Measurements from ENCODE around the gene DZIP1. TPM values are rescaled to one million over a fixed set of nuclear protein-coding genes. Genes with fewer than 3 reads are reported as not detected.

DZIP1 gene
- total and polyA plus RNA-seq, 12 donors = 2.0 to 7.0 (median 3.6) TPM

DNA sequence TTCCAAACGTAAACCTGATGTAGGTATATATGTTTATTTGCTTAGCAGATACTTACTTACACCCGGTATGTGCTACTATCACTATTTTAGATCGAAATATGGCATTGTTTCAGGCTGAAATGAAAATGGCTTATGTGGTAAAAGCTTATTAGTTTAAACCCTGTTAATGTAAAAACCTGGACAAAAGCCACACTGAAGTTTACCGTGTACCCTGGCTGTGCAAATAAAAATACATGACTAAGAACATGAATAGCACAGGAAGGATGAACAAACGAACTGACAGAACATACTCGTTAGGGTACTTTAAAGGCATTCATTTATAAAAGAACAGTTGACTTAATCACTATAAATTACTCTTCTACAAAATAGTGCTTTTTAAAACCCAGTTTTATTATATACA lies 85.4 kb downstream of the DZIP1 start:
- intact Hi-C loops (cut with DNase I) = no loop called here
- no peaks in the 10 kb centered on the region for H3K9me3 ChIP-seq
- DNase-seq (no peak), ATAC-seq (no peak)
- no peak overlapping the region for H3K27ac ChIP-seq
- no peaks in the 10 kb centered on the region for H3K36me3 ChIP-seq
- H3K4me3 ChIP-seq = no peak overlapping the region
- TF ChIP-seq CTCF (IDR thresholded peaks at IDR 0.05) = no peak
- 79 to 84% methylated on average over 6 of the region's 6 CpGs for WGBS, 2 donors
- H3K4me1 ChIP-seq = peaks cover 0 to 2% (median 0%) of the 10 kb centered on the region in 9 donors
- peaks cover 0 to 52% (median 21%) of the 10 kb centered on the region in 7 donors for H3K27me3 ChIP-seq

DNA sequence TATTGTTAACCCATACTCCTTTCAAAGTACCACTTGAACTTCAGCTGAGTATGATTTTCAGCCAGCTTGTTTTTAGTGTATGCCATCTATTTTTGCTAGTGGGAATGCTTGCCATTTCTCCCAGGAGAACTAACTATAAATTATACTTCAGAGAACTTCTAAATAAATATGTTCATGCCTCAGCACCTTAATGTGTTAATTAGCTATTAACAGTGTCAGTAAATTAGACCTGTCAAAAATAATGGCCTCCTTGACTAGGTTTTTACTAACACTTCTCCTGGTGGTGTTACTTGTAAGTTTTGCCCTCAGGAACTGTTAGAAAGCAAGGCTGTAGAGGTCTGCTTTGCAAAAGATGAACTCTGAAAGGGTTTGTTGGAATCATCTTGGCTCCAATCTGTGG lies 87.5 kb downstream of the DZIP1 start:
- peaks cover 0 to 20% (median 6%) of the 10 kb centered on the region in 9 donors for H3K4me1 ChIP-seq
- ATAC-seq = no peak
- no peak overlapping the region for H3K4me3 ChIP-seq
- DNase-seq = no peak
- no peak overlapping the region for H3K27ac ChIP-seq
- intact Hi-C loops (cut with DNase I) = no loop called here
- H3K9me3 ChIP-seq = no peaks in the 10 kb centered on the region
- TF ChIP-seq CTCF (IDR thresholded peaks at IDR 0.05) = no peak
- peaks cover 12 to 71% (median 42%) of the 10 kb centered on the region in 7 donors for H3K27me3 ChIP-seq
- no peaks in the 10 kb centered on the region for H3K36me3 ChIP-seq

DNA sequence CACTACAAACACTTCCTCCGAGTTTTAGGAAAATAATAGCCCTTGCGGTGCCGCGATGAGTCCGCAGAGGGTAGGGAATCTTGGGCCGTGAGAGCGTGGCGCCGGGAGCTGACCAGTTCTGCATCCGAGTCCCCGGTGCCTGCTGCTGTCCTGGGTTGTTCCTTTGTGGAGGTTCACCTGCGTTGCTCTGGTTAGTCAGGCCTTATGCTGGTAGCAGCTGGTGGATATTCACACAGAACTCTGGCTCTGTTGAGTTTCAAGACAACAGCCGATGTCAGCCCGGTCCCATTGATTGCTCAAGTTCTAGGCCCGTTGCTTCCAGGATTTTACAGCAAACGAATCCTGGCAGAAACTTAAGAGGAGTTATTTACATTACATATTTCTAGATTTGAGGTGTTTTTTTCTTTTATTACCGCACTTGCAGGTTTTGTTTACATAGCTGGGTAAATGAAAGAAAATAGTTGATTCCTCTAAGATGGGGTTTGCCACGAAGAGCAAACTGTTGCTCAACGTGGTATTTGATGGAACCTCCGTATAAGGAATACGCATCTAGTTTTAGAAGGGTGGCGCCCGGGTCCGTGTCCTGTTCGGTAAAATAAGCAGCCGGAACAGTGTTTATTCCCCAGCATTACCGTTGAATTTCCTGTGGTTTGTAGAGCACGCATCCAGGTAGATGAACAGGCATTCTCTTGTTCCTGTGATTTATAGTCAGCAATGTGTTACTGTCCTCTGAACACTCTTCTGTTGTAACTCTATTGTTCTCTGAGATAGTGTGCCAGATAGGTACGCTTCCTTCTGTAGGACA lies 90.7 kb downstream of the DZIP1 start:
- Histone ChIP-seq H3K9me3 (no peaks in the 10 kb centered on the region), H3K36me3 (no peaks in the 10 kb centered on the region), H3K4me1 (peaks cover 0 to 20% (median 6%) of the 10 kb centered on the region in 9 donors), H3K27me3 (peaks cover 12 to 83% (median 71%) of the 10 kb centered on the region in 7 donors), H3K27ac (no peak overlapping the region), H3K4me3 (peak overlapping the region in 5 of 10 donors; percentile 11 to 32 (median 24))
- intact Hi-C loops (cut with DNase I) = no loop called here
- TF ChIP-seq CTCF (IDR thresholded peaks at IDR 0.05) = no peak
- peak in 1 of 8 donors; percentile 57 for ATAC-seq
- DNase-seq = peak in 1 of 2 donors; percentile 13
- WGBS, 2 donors = 44 to 48% methylated on average over 29 of the region's 29 CpGs

DNA sequence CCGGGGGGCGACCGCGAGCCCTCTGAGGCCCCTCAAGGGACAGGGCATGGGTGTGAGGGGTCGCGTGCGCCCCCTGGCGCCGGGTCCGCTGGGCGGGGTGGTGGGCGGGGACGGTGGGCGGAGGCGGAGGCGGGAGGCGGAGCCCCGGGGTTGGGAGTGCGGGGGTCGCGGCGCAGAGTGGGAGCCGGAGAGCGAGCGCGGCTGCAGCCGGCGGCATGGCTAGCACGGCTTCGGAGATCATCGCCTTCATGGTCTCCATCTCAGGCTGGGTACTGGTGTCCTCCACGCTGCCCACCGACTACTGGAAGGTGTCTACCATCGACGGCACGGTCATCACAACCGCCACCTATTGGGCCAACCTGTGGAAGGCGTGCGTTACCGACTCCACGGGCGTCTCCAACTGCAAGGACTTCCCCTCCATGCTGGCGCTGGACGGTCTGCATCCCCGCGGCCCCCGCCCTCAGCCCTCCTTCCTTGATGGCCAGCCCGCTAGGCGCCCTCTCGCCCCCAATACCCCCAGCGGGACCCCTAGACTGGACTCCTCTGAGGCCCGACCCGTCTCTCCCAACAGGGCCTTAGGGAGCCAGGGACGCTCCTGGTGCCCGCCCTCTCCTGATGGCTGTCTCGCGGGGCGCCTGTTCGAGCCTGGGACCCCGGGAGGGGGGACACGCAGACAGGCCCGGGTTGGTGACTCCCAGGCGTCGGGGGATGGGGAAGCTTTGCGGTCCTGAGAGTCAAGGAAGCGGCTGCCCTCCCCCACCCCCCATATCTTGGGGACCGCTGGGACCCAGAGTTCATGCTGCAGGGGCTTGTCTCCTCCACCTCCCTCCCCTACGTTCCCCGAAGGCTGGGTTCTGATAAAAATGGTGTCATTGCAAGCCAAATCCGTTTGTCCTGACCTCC lies 91.7 kb downstream of the DZIP1 start, which contains the start of gene CLDN10:
Gene CLDN10, plus strand, starts transcription at position 182 of the 903 bp plus-strand sequence. Its CDS starts 34 bp downstream, at position 216.
- WGBS, 2 donors = 2% methylated on average over 68 to 70 of the region's 70 CpGs
- intact Hi-C loops (cut with DNase I) = no loop called here
- Histone ChIP-seq H3K4me3 (peak within 1 kb of the TSS in 7 of 10 donors; percentile 10 to 32 (median 24)), H3K36me3 (no peaks in the 10 kb centered on the region), H3K27me3 (peaks cover 12 to 82% (median 76%) of the 10 kb centered on the region in 7 donors), H3K9me3 (no peaks in the 10 kb centered on the region), H3K27ac (no peak within 1 kb of the TSS), H3K4me1 (peaks cover 0 to 20% (median 6%) of the 10 kb centered on the region in 9 donors)
- TF ChIP-seq CTCF (IDR thresholded peaks at IDR 0.05) = peak in 5 of 9 donors; percentile 12 to 26 (median 15)
- DNase-seq (no peak), ATAC-seq (peak in 3 of 8 donors; percentile 36 to 65 (median 61))

Data from heart right ventricle (tissue), 16 donors.